Activated CD4-positive, alpha-beta T cell treated with anti-CD3 and anti-CD28 coated beads, Interleukin-2, Interleukin-4, amounts not matched to agents 100 ng/mL and 50 ng/mL, durations not matched to agents 16 hours and 8 hours (primary cell): ENCODE data around the gene TMEM161A.
"Not testable (repeated sequence)": the region's sequence is repeated elsewhere in the genome, so short reads cannot be mapped to it uniquely, and the experiment has no call there.

Source experiments
- DNase-seq: peaks from one replicate; pipeline ENCODE4 v3.0.0-alpha.2; 2020; ENCODE audit warnings: low spot score

Gene TMEM161A

DNA sequence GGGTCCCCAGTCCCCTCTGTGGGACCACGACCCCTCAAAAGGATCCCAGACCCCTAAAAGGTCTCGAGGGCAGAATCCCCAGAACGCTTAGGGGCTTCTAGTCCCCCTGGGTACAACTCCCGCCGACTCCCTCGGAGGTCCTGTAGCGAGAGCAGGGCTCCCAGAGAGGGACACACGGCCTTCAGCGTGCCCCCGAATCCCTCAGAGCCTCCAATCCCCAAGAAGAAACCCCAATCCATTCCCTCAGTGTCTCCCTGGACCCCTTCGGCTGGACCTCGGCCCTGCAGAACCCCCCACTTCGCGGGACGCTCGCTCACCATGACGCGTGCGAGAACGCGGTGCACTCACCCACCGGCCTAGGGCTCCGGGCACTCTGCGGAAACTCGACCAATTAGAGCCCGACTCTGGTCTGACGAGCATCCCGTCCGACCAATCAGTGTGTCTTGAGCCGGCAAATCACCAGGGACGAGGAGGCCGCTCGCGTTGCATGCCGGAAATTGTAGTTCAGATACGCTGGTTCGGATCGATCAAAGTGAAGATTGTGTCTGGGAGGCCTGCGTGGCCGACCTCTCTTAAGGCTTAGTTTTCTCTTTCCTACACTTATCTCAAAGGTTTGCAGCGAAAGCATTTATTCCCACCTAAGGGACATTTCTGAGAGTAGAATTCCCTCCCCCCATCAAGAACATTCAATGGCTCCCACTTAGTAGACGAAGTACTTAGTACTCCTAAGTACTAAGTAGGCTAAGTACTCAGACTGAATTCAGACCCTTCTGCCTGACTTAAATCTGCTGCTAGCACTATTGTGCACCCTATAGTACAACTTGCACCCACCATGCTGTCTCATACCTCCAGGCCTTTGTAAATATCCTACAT, at the start of gene TMEM161A:
Gene TMEM161A, minus strand, starts transcription at position 370 of the 873 bp plus-strand sequence. Its CDS starts 50 bp downstream, at position 320.
- peak; percentile 99 for DNase-seq

DNA sequence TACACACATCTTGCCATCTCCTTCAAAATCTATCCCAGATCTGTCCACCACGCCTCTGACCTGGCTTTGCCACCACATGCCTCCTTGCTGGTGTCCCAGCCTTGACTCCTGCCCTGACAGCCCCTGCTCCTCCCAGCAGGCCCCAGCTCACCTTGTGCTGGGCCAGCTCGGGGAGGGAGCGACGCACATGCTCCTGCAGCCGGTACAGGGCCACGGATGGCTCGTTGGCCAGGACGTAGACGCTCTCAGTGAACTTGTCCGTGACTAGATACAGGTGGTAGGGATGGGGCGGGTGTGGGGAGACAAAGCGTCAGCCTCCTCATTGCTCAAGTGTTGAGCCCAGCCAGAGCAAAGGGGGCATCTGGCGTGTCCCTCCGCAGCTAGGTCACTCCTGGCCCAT, 48.5 kb upstream of the TMEM161A start:
- no peak for DNase-seq

DNA sequence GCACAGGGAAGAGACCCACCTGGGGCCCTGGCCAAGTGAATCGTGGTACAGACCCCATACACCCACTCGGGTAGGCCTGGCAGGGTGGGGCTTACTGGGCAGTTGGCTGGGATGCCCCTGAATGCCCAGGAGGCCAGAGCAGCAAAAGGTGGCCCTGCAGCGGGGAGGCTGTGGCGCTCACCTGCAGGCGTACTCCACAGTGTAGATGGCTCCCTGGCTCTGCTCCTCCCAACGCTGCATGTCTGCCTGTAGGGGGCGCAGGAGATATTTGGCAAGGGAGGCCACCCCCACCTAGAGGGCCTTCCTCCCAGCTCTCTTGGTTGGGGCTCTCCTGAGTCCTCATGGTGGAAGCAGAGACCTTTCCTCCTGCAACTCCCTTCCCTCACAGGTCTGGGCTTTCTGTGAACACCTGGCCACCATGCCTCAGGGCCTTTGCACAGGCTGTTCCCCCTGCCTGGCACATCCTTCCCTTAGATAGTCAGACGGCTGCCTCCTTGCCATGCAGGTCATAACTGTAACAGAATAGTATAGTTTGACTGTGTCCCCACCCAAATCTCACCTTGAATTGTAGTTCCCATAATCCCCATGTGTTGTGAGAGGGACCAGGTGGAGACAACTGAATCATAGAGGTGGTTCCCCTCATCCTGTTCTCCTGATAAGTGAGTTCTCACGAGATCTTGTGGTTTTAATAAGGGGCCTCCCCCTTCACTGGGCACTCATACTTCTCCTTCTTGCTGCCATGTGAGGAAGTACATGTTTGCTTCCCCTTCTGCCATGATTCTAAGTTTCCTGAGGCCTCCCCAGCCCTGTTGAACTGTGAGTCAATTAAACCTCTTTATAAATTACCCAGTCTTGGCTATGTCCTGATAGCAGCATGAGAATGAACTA, 47.8 kb upstream of the TMEM161A start:
- peak; percentile 66 for DNase-seq

DNA sequence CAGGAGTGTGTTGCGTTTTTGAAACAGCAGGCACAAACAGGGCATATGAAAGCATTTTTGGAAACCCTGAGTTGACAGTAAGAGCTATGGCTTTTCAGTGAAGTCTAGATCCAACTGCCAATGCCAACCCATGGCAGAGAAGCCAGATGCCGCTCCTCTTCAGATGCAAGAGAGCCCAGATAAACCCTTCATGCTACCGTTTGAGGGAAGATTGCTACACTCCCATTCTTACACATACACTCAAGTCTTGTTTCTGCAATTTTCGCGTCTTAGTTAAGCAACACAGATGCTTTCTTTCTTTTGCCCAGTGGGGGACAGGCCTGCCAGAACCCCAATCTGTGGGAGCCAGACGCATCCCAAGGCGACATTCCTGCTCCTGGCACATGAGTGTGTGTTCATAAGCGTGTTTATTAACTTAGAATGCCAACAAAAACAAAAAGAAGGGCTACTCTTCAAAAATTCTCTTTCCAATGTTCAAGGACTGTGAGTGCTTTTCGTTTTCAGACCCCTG, 43.3 kb upstream of the TMEM161A start:
- no peak for DNase-seq

DNA sequence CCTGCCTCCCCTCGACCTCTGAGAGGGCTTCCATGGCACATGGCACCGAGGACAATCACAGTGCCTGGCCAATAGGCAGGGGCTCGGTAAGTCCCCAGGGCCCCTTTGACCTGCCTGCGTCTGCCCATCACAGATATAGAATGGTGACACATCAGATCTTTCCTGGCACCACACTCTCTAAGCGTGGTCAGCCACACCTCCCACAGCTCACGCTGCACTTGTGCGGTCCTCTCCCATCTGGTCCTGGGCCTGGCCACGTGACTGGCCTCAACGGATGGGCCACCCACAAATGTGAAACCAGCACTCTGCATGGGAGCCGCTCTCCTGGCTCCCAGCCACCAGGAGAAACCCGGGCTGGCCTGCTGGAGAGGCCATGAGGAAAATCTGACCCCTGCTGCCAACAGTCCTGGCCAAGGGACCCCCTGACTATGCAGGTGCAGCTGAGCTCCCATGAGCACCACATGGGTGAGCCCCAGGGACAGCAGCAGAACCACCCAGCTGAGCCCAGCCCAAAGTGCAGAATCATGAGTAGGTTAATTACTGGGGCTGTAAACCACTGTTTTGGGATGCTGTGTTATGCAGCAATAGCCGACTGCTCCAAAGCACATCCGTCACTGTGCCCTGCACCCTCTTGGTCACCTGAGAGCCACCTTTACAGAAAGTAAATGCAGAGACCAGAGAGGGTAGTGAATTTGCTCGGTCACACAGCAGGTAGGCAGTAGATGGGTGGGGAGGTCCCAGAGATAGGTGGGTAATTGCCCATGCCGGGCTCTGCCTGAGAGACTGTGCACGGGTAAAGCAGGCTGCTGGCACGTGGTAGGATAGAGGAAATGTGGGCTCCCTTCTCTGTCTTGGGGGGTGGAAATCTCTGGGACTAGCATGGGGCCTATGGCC, 41.5 kb upstream of the TMEM161A start:
- DNase-seq: no peak

DNA sequence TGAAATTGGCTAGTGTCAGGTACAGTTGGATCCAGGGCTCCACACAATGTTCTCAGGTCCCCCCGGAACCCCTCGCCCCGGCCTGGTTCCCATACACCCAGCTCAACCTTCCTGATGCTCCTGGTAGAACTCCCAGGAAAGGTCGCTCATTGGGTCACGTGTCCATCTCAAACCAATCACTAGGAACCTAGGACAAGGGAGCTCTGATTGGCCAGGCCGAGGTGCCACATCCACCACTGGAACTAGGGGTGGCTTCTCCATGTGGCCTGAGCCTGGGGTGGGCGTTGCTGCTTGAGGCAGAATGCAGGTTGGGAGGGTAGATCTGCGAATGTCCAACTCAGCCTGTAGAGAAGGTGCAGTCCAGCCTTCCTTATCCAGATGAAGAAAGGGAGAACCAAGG, 38.7 kb upstream of the TMEM161A start:
- DNase-seq: no peak

DNA sequence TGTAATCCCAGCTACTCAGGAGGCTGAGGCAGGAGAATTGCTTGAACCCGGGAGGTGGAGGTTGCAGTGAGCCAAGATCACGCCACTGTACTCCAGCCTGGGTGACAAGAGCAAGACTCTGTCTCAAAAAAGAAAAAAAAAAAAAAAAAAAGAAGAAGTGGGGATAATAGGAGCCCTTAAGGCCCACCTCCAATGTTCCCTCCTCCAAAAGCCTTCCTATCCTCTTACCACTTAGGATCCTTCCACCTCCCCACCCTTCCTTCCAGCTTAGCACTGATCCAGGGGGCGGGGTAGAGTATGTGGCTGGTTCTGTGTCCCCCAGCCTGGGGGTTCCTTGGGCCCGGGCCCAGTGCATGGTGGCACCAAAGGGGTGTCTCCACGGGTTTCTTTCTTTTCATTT, 35.0 kb upstream of the TMEM161A start:
- not testable (repeated sequence) for DNase-seq

DNA sequence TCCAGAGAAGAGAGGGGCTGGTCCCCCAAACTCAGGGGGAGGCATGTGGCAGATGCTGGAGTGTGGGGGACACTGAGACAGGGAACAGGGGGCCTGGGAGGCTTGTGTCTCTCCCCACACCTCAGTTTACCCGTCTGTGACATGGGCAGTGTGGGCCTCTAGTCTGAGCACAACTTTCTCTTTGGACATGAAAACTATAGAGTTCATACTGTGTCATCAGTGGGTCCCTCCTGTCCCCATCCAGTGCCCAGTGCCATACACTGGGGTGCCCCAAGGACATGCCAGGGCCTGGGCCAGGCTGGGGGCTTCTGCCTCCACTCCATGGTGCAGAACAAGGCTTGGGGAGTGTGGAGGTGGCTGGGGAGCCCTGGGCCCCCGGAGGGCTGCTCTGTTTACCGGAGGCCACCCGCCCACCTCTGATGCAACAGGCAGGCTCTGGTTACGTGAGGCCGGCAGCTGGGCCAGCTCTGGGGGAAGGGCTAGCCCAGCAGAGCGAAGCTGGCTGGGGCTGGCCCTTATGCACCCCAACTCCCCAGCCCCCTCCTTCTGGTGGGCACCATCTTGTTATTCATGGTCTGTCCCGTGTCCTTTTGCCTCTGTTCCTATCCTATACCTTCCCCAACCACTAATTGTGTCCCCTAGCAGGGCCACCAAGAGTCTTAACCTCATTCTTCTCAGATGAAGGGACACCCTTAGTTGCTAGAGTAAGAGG, 33.7 kb upstream of the TMEM161A start:
- DNase-seq: no peak

DNA sequence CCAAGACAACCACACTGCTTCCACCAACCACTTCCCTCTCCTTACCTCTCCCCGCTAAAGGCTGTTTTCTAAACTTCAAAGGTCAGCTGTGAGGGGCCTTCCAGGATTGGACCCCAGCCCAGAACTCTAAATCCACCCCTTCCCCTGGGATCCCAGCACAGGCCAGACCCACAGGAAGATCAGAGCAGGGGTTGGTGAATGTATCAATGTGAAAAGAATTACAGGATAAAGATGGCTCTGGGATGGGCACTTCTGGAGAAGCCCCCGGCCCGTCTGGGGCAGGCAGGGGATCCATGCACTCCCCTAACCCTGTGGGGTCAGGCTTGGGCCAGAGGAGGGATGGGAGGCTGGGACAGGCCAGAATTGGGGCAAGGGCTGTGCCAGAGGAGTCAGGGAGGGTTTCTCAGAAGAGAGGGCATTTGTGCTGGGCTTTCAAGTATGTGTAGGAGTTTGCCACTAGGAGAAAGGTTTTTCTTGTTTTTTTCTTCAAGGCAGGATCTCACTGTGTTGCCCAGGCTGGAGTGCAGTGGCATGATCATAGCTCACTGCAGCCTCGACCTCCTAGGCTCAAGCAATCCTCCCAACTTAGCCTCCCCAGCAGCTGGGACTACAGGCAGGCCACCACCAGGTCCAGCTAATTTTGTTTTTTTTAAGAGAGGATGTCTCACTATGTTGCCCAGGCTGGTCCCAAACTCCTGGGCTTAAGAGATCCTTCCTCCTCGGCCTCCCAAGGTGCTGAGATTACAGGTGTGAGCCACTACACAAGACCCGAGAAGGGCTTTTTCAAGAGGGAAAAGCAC, 32.8 kb upstream of the TMEM161A start:
- no peak for DNase-seq

DNA sequence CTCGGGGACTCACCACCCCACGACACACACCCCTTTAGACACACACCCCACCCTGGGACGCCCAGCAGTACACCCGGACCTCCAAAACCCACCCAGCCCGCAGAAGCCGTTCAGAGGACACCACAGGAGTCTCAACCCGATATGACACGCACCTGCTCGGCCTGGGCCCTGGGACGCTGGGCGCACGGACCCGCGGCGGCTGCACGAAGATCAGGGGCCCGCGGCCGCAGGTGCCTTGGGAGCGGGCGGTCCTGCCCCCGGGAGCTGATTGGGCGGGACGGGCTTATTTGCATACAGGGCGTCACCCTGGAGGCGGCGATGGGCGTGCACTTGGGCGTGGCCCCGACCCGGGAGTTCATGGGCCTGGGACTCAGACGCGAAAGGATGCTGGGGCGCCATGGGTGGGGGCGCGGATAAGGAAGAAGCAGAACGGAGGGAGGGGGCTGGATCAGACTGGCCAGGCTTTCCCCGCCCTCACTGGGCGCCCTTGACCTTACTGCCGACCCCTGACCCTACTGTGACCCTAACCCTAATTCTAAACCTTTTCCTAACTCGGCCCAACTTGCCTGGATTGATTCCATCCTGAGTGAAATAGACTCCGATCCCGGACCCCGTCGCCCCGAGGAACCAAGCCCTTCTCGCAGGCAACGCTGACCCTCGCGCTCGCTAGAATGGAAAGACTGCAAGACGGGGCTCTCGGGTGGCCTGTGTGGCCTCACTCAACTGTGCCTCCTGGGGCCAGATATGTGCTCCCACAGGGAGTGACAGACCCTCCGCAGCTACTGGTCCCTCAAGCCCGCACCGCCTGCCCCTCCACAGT, 32.0 kb upstream of the TMEM161A start, which contains the start of gene MEF2B:
Gene MEF2B, minus strand, starts transcription at position 211 of the 820 bp plus-strand sequence. CDS start 19,528 bp downstream, outside the sequence.
- DNase-seq: peak; percentile 67

DNA sequence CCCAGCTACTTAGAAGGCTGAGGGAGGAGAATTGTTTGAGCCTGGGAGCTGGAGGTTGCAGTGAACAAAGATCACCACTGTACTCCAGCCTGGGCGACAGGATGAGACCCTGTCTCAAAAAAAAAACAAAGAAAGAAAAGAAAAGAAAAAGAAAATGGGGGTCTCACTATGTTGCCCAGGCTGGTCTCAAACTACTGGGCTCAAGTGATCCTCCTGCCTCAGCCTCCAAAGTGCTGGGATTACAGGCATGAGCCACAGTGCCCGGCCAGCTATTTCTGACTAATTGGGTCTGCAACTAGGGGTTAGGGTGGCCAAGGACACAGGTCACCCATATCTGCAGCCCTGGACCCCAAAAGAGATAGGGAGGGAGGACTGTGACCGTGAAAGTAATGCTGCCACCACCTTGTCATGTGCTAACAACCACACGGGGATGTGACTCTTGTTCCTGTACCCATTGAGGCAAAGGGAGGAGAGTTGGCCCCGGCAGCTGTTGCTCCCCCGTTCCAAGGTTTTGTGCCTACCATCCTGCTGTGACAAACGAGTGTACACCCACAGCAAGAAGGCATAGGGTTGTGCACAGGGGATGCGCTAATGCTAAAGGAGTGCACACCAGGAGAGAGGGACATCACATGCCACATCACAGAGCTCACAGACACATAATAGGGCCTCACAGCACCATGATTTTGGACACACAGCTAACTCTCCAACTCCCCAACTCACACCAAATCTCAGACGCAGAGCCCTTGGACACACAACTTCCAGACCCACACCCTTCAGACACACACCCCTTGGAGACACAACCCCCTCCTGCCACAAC, 31.2 kb upstream of the TMEM161A start:
- DNase-seq: no peak

DNA sequence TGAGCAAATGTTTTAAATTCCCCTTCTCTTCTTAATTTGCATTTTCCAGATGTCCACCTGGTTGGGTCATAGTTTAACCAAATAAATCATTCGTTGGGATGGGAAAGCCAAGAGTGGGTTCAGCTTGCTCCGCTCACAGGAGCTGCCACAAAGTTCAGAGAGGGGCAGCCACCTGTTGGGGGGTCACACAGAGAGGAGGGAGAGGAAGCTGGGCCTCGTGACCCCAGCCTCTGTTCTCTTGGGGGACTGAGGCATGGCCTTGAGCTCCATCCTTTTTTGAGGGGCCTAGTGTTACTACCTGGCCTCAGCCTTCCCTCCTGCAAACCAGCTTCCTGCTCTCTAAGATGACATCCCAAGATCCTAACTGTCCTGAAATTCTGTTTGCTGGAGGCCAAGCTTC, 29.3 kb upstream of the TMEM161A start:
- DNase-seq: no peak

DNA sequence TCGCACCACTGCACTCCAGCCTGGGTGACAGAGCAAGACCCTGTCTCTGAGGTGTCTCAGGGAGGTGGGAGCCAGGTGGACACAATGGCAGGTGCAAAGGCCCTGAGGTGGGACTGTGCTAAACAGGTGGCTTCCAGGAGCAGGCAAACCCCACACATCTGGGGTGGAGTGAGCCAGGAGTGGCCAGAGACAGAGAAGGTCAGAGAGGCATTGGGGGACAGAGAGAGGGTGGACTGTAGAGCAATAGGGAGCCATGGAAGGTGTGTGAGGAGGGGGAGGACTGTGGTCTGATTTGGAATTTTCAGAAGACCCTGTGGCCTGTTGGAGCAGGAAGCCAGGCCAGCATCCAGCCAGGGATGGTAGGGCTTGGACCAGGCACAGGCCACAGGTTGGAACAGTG, 27.1 kb upstream of the TMEM161A start:
- no peak for DNase-seq

DNA sequence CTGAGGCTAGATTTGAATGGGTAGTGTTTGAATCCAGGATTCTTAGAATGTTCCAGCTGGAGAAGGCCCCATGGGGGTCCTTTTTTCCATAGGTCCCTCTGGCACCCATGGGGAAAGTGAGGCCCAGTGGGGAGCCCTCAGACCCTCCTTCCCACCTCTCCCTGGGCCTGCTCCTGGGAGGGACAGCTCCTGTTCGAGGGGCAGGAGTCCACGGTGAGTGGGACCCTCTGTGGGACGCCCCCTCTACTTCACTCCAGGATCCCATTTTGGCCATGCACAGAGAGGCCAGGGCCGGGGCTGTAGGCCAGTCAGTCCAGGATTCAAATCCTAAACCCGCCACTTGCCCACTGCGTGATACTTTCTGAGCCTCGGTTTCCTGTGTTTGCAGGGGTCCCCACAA, 24.2 kb upstream of the TMEM161A start:
- DNase-seq: no peak

DNA sequence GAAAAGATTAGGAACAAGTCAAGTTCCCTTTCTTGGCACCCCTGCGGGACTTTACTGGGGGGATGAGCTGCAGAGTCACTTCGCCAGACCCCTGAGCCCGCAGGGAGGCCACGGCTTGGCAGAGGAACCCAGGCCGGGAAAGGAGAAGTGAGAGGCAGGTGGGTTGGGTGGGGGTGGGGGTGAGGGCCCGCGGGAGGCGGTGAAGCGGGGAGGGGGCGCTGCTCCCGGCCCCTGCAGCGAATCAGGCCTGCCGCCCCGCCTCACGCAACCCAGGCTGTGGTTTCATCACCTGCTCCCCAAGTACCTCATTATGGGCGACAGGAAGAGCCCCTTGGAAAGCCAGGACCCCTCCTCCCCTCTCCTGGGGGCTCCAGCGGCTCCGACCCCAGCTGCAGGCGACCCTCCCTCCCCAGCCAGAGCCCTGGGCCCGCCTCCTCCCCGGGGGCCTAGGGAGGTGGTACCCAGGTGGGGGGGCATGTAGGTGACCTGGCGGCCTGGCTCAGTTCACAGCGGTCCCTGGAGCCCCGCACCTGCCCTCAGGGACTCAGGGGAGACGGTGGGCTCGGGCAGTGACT, 22.3 kb upstream of the TMEM161A start:
- DNase-seq: no peak

DNA sequence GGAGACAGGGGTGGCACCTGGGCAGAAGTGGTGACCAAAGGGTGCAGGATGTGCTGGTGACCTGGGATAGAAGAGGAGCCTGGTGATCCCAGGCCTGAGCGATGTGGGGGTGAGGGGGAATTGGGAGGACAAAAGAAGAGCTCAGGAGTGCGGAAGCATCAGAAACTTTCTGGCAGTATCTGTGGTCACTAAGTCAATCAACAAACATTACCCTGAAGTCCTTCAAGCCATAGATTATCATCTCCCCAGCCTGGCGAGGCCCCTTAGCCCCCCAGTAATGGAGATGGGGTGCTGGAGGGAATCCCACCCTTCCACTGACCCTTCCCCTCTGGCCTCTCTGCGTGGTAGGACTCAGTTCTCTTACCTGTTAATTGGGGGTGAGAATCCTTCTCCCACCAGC, 21.3 kb upstream of the TMEM161A start:
- DNase-seq: no peak

DNA sequence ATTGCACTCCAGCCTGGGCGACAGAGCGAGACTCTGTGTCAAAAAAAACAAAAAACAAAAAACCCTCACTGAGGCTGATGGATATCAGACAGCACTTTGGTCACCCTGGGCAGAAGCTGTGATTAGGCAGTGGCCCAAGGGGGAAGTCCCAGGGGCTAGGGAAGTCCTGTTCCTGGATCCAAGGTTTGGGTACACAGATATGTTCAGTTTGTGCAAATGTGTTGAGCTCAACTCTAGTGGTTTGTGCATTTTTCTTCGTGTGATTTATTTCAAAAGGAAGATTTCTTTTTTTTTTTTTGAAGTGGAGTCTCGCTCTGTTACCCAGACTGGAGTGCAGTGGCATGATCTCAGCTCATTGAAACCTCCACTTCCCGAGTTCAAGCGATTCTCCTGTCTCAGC, 19.5 kb upstream of the TMEM161A start:
- DNase-seq: no peak
